ENCODE data around the gene LDLRAD3.

GRCh38 chr11:36162883-36163434, 219.1 kb downstream of the LDLRAD3 start:
- no peak for TF ChIP-seq POLR2A (IDR thresholded peaks at IDR 0.05)
- TF ChIP-seq, protein P1, sequence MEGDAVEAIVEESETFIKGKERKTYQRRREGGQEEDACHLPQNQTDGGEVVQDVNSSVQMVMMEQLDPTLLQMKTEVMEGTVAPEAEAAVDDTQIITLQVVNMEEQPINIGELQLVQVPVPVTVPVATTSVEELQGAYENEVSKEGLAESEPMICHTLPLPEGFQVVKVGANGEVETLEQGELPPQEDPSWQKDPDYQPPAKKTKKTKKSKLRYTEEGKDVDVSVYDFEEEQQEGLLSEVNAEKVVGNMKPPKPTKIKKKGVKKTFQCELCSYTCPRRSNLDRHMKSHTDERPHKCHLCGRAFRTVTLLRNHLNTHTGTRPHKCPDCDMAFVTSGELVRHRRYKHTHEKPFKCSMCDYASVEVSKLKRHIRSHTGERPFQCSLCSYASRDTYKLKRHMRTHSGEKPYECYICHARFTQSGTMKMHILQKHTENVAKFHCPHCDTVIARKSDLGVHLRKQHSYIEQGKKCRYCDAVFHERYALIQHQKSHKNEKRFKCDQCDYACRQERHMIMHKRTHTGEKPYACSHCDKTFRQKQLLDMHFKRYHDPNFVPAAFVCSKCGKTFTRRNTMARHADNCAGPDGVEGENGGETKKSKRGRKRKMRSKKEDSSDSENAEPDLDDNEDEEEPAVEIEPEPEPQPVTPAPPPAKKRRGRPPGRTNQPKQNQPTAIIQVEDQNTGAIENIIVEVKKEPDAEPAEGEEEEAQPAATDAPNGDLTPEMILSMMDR (IDR thresholded peaks at IDR 0.05) = no peak
